Breast epithelium (tissue), 4 donors: ENCODE results near the gene TPCN2. TPM values are rescaled to one million over a fixed set of nuclear protein-coding genes. Genes with fewer than 3 reads are reported as not detected.

Experiments
- DNase-seq, 2 donors: peaks; one replicate each; pipeline ENCODE4 v3.0.0-alpha.2; 2019; ENCODE audit warnings: low spot score in 2 of 2
- H3K27ac ChIP-seq, 2 donors: fragments of 200-600 bp; sonication (generic) in 1 of 2; one replicate each; pipeline ENCODE4 v1.5.1; 2016 to 2019; ENCODE audit warnings: mild to moderate bottlenecking in 1 of 2
- H3K27me3 ChIP-seq, 2 donors: fragments of 200-600 bp; sonication (generic) in 1 of 2; one replicate each; pipeline versions ENCODE4 v1.5.1 to v1.6.0; 2017 to 2019; ENCODE audit warnings: control low read depth in 1 of 2, mild to moderate bottlenecking in 1 of 2
- H3K36me3 ChIP-seq: fragments of 200-600 bp; one replicate; pipeline ENCODE4 v1.5.1; 2019
- H3K4me1 ChIP-seq, 2 donors: fragments of 200-600 bp; sonication (generic); one replicate each; pipeline ENCODE4 v1.5.1; 2016 to 2019; ENCODE audit warnings: control low read depth in 1 of 2
- H3K4me3 ChIP-seq, 3 donors: fragments of 200-600 bp; sonication (generic); 1 replicate in 2 of 3; 2 replicates in 1 of 3; pipeline ENCODE4 v1.5.1; 2016 to 2019; ENCODE audit warnings: mild to moderate bottlenecking in 3 of 3, moderate library complexity in 2 of 3
- H3K9me3 ChIP-seq, 2 donors: fragments of 200-600 bp; sonication (generic) in 1 of 2; one replicate each; pipeline ENCODE4 v1.5.1; 2016 to 2019; ENCODE audit warnings: control low read depth in 1 of 2
- CTCF ChIP-seq, 3 donors: fragments of 450-650 bp; IDR thresholded peaks; one replicate each; pipeline ENCODE4 v1.5.1; 2016 to 2017; ENCODE audit warnings: antibody characterized with exemption in 3 of 3, mild to moderate bottlenecking in 3 of 3, moderate library complexity in 3 of 3
- POLR2A ChIP-seq: fragments of 450-650 bp; IDR thresholded peaks from one replicate; pipeline ENCODE4 v1.6.1; 2016; ENCODE audit warnings: antibody characterized with exemption, mild to moderate bottlenecking, moderate library complexity
- POLR2AphosphoS5 ChIP-seq, 3 donors: sonication (generic); formaldehyde crosslinking; IDR thresholded peaks; one replicate each; pipeline ENCODE4 v1.6.1; 2017; ENCODE audit warnings: antibody characterized with exemption in 3 of 3
- intact Hi-C: fragments of 100-400 bp; cut with DNase I; formaldehyde crosslinking; loops from one replicate; pipeline ENCODE4 v1.15.1; 2023; ENCODE audit warnings: low total_unique reads
- total RNA-seq, 3 donors: library from RNA; depleted of rRNA; stranded (reverse); fragments of >200 nt; gene quantifications; one replicate each; pipeline ENCODE4 v1.1.0, GENCODE V29; 2016

Gene TPCN2
- total RNA-seq, 3 donors from 2014 or later = 13.0 to 18.0 (median 13.8) TPM

- intact Hi-C loops = no loop called here
- Histone ChIP-seq H3K27me3 (no peaks in the 10 kb centered on the region), H3K4me3 (no peak overlapping the region)
These were observed 71.6 kb downstream of the TPCN2 start for GRCh38 chr11:69120096-69120875.

GRCh38 chr11:69121021-69121420 is 72.3 kb downstream of the TPCN2 start:
- no peak overlapping the region for H3K4me3 ChIP-seq
- H3K27ac ChIP-seq = no peak overlapping the region
- intact Hi-C loops = no loop called here
- peaks cover 4 to 5% of the 10 kb centered on the region in 2 donors for H3K4me1 ChIP-seq
- no peaks in the 10 kb centered on the region for H3K36me3 ChIP-seq
- no peaks in the 10 kb centered on the region for H3K27me3 ChIP-seq
- H3K9me3 ChIP-seq = peaks cover 0 to 5% of the 10 kb centered on the region in 2 donors
- TF ChIP-seq CTCF (IDR thresholded peaks at IDR 0.05) (no peak), POLR2A (no peak)
- DNase-seq = no peak

More at GRCh38 chr11:69120096-69120875, 71.6 kb downstream of the TPCN2 start:
- H3K27ac ChIP-seq = no peak overlapping the region
- TF ChIP-seq POLR2AphosphoS5 (IDR thresholded peaks at IDR 0.05) (no peak), POLR2A (no peak), CTCF (IDR thresholded peaks at IDR 0.05) (no peak)
- peaks cover 4 to 5% of the 10 kb centered on the region in 2 donors for H3K4me1 ChIP-seq
- no peak for DNase-seq
- peaks cover 0 to 5% of the 10 kb centered on the region in 2 donors for H3K9me3 ChIP-seq
- no peaks in the 10 kb centered on the region for H3K36me3 ChIP-seq

- intact Hi-C loops = no loop called here
- no peak for DNase-seq
- Histone ChIP-seq H3K36me3 (no peaks in the 10 kb centered on the region), H3K9me3 (peaks cover 0 to 5% of the 10 kb centered on the region in 2 donors), H3K27ac (peak overlapping the region; percentile 56 to 61), H3K4me3 (no peak overlapping the region), H3K4me1 (peaks cover 4 to 5% of the 10 kb centered on the region in 2 donors), H3K27me3 (no peaks in the 10 kb centered on the region)
- no peak for TF ChIP-seq POLR2AphosphoS5 (IDR thresholded peaks at IDR 0.05)
- no peak for TF ChIP-seq CTCF (IDR thresholded peaks at IDR 0.05)
- TF ChIP-seq POLR2A = no peak
These were observed 73.0 kb downstream of the TPCN2 start for GRCh38 chr11:69121621-69122325.

GRCh38 chr11:69122326-69122629 is 73.5 kb downstream of the TPCN2 start:
- H3K36me3 ChIP-seq = no peaks in the 10 kb centered on the region
- no peak overlapping the region for H3K4me3 ChIP-seq
- peaks cover 0 to 5% of the 10 kb centered on the region in 2 donors for H3K9me3 ChIP-seq
- peaks cover 4 to 5% of the 10 kb centered on the region in 2 donors for H3K4me1 ChIP-seq
- TF ChIP-seq CTCF (IDR thresholded peaks at IDR 0.05) = no peak
- no peak for TF ChIP-seq POLR2A
- TF ChIP-seq POLR2AphosphoS5 (IDR thresholded peaks at IDR 0.05) = no peak
- no peaks in the 10 kb centered on the region for H3K27me3 ChIP-seq
- no peak for DNase-seq
- H3K27ac ChIP-seq = peak overlapping the region; percentile 56 to 61
- intact Hi-C loops = no loop called here
